Measurements from ENCODE around the gene NDST1. TPM values are rescaled to one million over a fixed set of nuclear protein-coding genes. Genes with fewer than 3 reads are reported as not detected.
A peak's percentile ranks its signal among the peaks of the same experiment; 100 is the strongest.

NDST1 gene
- total RNA-seq, 2 donors from 2014 or later: 0.87 to 4.5 TPM

DNA sequence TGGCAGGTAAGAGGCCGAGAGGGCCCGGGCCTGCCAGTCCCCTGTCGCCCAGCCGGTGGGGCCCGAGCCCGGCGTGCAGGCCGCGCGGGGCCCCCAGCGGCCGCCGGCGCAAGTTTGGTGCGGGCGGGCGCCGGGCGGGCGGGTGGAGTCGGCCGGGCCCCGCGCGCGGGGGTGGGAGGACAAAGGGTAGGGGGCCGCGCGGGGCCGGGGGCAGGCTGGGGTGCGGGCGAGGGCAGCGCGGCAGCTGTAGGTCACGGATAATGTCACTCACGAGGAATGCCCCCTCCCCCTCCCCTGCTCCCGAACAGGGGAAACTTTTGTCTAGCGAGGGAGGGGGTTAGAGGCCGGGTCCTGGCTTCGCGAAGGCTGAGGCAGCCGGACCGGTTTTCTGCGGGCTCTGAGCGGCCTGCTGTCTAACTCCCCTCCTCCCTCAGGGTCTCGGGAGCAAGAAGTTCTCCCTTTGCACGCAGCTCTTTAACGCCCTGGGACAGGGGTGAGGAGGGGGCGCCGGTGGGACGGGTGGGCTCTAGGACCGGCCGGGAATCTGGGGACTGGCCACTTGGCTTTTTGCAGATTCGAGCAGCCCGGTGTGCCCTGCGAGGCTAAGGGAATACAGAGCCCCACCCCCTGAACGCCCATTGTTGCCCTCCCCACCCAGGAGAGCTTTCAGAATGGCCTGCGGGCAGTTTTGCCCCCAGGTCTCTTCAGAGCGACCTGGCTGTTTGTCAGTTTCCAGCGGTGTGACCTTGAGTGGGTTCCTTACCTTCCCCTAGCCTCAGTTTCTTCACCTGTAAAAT, 21.3 kb upstream of the NDST1 start:
- H3K36me3 Mint-ChIP-seq: no peaks in the 10 kb centered on the region
- no peaks in the 10 kb centered on the region for H3K9me3 Mint-ChIP-seq
- peak; percentile 65 to 66 for ATAC-seq
- H3K27ac Mint-ChIP-seq: no peak overlapping the region
- DNase-seq (ENCODE audit: low spot score in 2 of 2): peak in 1 of 2 donors; percentile 58

DNA sequence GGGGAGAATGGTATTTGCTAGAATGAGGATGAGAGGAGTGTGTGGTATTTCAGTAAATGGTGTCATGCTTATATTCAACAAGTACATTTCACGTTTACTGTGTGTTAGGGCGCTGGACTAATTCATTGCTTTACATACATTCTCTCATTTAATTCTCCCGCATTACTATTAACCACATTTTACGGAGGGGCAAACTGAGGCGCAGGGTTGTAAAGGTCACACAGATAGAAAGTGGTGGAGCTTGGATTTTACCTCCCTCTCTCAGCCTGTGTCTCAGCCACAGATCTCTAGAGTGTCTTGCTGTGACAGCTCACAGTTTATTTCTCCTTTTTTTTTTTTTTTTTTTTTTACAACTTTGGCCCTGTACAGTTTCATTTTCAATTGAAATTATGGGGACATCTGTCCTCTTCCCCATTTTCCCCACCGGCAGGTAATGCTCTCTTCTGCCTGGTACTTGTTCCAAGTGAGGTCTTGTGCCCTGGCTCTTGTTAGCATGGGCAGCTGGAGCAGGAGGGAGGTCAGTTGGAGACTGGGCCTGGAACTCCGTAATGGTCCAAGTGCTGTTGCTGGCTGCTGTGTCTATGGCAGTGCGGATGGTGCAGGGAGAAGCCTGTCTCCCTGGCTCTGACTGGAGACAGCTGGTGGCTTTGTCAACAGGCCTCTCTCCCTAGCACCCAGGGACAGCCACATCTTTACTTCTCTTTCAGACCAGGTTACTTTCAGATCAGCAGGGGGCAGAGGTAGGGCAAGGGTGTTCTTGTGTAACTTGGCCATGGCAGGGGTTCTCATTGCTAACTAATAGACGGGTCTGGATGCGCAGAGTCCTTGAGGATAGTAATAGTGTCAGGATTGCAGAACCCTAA, 20.5 kb upstream of the NDST1 start:
- H3K9me3 Mint-ChIP-seq: no peaks in the 10 kb centered on the region
- DNase-seq (ENCODE audit: low spot score in 2 of 2) (no peak), ATAC-seq (no peak)
- no peaks in the 10 kb centered on the region for H3K36me3 Mint-ChIP-seq
- peak overlapping the region in 1 of 2 donors; percentile 87 for H3K27ac Mint-ChIP-seq

DNA sequence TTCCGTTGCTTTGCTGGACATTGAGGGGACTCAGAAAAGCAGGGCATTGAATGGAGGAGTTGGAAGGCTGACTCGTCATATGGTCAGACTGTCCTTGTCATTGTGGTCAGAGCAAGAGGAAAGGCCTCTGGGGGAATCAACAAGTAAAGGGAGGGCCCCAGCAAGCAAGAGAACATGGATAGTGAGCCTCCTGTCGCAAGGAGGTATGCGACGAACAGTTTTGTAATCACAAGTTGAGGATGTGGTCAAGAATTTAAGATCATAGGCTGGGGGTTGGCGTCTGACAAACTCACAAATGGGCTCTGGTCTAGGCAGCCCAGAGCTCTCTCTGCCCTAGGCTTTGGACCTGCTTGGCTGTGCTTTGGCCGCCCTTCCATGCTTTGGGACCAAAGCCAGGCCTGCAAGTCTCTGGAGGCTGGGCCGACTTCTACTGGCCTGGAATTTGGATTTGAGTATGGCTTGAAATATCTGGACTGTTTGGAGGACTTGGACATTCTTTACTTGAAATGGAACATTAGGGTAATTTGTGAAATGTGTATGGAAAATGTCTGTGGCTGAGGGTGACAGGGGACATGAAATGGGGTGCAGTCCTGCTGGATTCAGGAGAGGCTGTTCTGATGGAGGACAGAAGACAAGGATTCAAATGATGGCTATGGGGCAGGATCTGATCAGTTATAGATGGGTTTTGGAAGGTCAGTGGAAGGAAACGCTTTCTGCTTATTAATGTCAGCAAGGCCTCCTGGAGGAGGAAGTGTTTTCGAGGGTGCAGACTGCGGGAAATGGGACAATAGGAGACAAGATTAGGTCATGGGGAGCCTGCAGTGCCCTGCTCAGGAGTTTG, 19.2 kb upstream of the NDST1 start:
- Mint-ChIP-seq H3K9me3 (no peaks in the 10 kb centered on the region), H3K36me3 (no peaks in the 10 kb centered on the region), H3K27ac (no peak overlapping the region)
- ATAC-seq: peak in 1 of 2 donors; percentile 28
- no peak for DNase-seq (ENCODE audit: low spot score in 2 of 2)

DNA sequence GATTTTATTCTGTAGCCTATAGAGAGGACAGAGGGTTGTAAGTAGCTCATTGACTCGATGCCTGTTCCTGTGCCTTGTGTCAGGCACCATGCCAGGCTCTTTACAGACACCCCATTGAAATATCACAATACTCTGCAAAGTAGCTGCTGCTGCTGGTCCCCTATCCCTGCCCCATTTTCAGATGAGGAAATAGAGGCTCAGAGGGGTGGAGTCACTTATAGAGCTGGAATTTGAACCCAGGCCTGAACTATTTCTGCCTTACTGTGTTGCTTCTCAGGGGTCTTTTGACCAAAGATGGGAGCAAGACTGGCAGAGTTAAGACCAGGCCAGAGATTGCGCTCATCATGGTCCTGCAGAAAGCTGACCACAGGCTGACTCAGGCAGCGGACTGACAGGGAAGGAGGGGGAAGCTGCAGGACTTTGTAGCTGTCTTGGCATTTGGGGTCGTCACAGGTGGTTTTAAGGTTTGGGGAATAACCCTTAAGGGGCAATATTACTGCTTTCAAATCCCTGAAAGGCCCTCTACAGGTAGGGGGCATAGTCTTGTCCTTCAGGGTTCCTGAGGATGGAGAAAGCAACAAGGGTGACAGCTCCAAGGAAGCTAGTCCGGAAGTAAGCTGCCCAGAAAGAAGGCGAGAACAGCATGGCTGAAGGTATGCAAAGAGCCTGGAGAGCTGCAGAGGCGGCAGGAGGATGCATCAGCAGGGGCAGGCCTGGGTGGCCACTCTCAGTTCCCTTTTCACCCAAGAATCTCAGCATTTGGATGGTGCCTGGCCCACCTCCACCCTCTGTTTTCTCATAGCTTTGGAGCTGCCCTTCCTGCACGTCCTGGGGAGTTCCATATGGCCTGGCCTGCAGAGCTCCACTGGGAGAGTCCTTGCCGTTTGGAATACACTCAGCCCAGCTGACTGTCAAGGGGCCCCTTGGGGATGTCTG, 18.3 kb upstream of the NDST1 start:
- Mint-ChIP-seq H3K36me3 (no peaks in the 10 kb centered on the region), H3K9me3 (no peaks in the 10 kb centered on the region), H3K27ac (no peak overlapping the region)
- ATAC-seq (no peak), DNase-seq (ENCODE audit: low spot score in 2 of 2) (no peak)

DNA sequence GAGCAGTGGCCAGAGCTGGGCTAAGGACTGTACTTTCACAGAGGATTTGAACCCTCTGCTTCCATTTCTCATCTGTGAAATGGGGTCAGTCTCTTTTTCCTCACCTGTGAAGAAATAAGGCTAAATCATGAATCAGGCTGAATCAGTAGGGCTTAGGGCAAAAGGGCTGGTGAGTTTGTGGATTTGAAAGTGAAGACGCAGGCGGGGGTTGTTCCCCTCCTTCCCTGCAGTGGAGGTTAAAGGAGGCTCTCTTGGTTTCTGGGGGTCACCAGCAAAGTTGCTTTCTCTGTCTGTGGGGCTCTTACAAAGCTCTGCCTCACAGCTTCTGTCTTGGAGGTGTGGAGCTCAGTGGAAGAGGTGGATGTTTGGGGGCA, 17.6 kb upstream of the NDST1 start:
- DNase-seq (ENCODE audit: low spot score in 2 of 2) (no peak), ATAC-seq (no peak)
- no peak overlapping the region for H3K27ac Mint-ChIP-seq
- no peaks in the 10 kb centered on the region for H3K9me3 Mint-ChIP-seq
- no peaks in the 10 kb centered on the region for H3K36me3 Mint-ChIP-seq

DNA sequence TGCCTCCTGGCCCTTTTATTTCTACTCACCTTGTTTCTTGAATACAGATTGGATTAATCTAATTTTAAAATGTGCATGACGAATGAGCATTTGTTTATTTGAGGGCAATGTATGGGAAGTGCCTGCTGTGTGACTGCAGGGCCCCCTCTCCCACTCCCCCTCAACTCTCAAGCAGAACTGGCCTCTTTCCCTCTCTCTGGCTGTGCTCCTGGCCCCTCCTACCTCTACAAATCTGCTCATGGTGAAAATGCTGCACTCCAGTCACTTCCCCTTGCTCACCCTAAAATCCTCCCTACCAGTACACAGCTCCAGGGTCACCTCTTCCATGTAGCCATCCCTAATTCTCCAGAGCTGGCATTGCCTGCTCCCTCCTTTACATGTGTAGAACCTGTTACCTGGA, 17.2 kb upstream of the NDST1 start:
- no peaks in the 10 kb centered on the region for H3K9me3 Mint-ChIP-seq
- H3K27ac Mint-ChIP-seq: peak overlapping the region; percentile 7 to 12
- DNase-seq (ENCODE audit: low spot score in 2 of 2) (no peak), ATAC-seq (no peak)
- no peaks in the 10 kb centered on the region for H3K36me3 Mint-ChIP-seq

DNA sequence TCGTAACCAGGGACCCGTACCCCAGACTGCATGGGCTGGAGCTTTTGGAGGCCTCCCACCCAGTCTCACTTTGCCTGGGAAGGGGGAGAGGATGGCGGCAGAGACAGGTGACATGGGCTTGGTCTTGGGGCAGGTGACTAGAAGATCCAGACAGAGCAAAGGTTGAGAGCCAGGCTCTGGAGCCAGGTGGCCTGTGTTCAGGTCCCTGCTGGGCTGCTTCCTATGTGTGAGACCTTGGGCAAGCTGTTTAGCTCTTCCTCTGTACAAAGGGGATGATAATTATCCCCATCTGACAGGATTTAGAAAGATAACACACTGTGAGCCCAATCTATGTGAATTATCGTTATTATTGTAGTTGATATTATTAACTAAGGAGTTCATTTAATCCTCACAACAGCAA, 16.1 kb upstream of the NDST1 start:
- Mint-ChIP-seq H3K27ac (peak overlapping the region in 1 of 2 donors; percentile 7), H3K9me3 (no peaks in the 10 kb centered on the region), H3K36me3 (no peaks in the 10 kb centered on the region)
- DNase-seq (ENCODE audit: low spot score in 2 of 2) (no peak), ATAC-seq (no peak)

DNA sequence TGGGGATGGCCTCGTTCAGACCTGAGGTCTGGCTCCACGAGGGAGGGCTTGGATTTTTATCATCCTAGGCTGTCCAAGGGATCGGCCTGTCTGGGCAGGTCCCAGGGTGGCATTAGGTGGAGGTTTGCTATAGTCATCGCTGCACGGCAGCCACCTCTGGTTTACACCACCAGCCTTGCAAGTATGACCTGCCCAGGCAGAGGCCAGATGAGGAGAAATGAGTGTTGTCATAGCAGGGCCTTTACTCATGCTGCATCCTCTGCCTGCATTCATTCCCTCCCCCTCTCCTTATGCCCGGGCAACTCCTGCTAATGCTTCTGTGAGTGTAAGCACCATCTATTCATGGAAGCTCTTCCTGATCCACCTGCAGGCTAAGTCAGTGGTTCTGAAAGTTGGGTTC, 15.3 kb upstream of the NDST1 start:
- Mint-ChIP-seq H3K36me3 (no peaks in the 10 kb centered on the region), H3K27ac (no peak overlapping the region), H3K9me3 (no peaks in the 10 kb centered on the region)
- ATAC-seq (no peak), DNase-seq (ENCODE audit: low spot score in 2 of 2) (no peak)

DNA sequence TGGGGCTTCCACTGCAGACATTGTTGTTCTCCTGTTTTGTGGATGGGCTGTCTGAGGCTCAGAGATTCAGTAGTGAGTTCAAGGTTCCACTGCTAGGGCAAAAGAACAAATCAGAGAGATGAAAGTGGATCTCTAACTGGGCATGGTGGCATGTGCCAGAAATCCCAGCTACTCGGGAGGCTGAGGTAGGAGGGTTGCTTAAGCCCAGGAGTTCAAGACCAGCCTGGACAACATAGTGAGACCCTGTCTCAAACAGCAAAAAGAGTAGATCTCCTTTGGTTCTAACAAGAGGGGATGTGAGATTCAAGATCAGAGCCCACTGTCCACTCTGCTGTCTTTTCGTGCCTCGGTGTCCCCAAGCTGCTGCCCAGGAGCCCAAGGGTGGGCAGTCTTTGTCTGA, 11.8 kb upstream of the NDST1 start:
- ATAC-seq: no peak
- no peaks in the 10 kb centered on the region for H3K36me3 Mint-ChIP-seq
- H3K27ac Mint-ChIP-seq: no peak overlapping the region
- H3K9me3 Mint-ChIP-seq: no peaks in the 10 kb centered on the region
- DNase-seq (ENCODE audit: low spot score in 2 of 2): no peak

DNA sequence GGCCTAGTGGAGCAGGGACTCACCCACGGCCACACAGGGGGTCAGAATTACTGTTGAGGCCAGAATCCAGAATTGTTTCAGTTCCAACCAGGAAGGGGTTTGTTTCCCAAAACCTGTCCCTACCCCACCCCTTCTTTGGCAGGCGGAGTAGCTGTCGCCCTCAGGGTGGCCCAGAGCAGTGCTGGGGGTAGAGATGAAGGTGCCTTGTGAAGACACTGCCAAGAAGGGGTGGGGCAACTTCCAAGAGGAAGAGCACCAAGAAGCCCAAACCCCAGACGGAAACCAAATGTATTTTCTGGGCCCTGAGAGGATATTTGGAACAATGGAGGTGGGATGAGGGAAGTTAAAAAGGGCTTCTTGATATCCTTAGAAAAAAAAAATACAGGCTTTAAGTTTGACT, 11.4 kb upstream of the NDST1 start:
- DNase-seq (ENCODE audit: low spot score in 2 of 2) (no peak), ATAC-seq (no peak)
- no peaks in the 10 kb centered on the region for H3K36me3 Mint-ChIP-seq
- no peaks in the 10 kb centered on the region for H3K9me3 Mint-ChIP-seq
- H3K27ac Mint-ChIP-seq: no peak overlapping the region

DNA sequence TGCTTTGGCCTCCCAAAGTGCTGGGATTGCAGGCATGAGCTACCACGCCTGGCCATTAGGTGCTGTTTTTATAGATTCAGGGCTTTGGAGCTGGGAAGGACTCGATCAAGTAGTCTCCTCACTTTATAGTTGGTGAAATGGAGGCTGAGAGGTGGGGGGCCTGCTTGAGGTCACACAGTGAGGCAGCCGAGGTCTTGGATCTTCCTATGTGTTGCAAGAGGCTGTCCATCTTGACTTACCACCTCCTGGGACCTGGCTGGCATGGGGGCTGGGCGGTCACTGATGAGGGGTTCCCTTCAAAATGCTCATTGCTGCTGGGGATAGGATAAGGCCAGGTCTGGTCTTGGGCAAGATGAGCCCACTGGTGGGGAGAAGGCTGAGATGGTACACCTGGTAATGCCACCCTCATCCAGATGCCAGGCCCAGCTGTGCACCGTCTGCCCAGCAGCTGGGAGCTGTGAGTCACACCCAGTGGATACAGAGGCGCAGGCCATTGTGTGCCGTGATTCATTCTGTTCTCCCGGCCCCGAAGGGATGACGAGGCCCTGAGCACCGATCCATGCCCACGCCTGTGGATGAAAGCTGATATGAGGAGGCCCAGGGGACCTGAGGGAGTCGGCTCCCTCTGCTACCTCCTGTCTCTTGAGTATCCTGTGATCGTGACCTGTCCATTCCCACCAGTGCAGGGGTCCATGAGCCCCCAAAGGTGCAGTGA, 10.5 kb upstream of the NDST1 start:
- DNase-seq (ENCODE audit: low spot score in 2 of 2) (no peak), ATAC-seq (no peak)
- H3K27ac Mint-ChIP-seq: no peak overlapping the region
- H3K36me3 Mint-ChIP-seq: no peaks in the 10 kb centered on the region
- no peaks in the 10 kb centered on the region for H3K9me3 Mint-ChIP-seq

DNA sequence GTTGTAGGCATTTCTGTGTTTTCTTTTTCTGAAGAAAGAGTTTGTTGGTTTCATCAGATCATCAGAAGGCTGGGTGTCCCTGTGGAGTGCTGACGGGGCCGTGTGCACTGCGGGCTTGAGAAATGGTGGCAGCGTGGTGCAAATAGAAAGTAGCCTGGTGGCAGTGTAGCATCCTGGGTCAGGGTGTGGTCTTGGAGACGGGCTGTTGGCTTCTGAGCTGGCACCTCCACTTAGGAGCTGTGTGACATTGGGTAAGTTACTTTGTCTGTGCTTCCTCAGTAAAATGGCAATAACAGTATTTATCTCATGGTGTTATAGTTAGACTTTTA, 10.0 kb upstream of the NDST1 start:
- H3K36me3 Mint-ChIP-seq: no peaks in the 10 kb centered on the region
- DNase-seq (ENCODE audit: low spot score in 2 of 2): no peak
- no peaks in the 10 kb centered on the region for H3K9me3 Mint-ChIP-seq
- ATAC-seq: no peak
- no peak overlapping the region for H3K27ac Mint-ChIP-seq

DNA sequence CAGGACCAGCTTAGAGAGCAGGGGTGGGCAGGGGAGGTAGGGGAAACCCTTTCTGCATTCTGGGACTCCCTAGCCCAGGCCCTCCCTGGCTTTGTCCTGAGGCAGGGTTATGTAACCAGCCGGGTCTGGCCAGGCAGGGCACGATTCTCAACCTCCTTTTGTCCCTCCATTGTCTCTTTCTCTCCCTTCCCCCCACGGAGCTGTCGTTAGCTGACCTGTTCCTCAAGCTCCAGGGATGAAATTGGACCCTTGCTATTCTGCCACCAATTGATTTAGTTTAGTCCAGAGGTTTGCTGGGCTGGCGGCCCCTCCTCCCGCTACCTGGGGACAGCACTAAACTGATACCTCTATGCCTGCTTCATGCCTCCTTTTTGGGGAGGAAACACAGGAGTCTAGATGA, 9.4 kb upstream of the NDST1 start:
- ATAC-seq (no peak), DNase-seq (ENCODE audit: low spot score in 2 of 2) (no peak)
- Mint-ChIP-seq H3K27ac (no peak overlapping the region), H3K9me3 (no peaks in the 10 kb centered on the region), H3K36me3 (no peaks in the 10 kb centered on the region)

DNA sequence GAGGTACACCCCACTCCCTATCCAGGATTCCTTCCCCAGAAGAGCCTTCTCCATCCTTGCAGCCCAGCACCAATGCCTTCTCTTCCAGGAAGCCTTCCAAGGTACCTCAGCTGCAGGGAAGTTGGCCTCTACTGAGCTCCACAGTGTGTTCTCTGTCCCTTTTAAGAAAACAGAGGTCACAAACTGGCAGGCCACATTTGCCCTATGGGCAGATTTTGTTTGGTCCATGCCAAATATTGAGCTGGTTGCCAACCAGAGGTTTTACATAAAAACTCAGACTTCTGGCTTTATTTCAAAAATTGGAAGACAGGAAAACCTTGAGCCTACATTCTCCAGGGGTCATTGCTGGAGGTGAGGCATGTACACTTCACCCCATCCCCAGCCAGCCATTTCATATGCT, 9.0 kb upstream of the NDST1 start:
- Mint-ChIP-seq H3K36me3 (no peaks in the 10 kb centered on the region), H3K9me3 (no peaks in the 10 kb centered on the region), H3K27ac (no peak overlapping the region)
- ATAC-seq: no peak
- no peak for DNase-seq (ENCODE audit: low spot score in 2 of 2)

DNA sequence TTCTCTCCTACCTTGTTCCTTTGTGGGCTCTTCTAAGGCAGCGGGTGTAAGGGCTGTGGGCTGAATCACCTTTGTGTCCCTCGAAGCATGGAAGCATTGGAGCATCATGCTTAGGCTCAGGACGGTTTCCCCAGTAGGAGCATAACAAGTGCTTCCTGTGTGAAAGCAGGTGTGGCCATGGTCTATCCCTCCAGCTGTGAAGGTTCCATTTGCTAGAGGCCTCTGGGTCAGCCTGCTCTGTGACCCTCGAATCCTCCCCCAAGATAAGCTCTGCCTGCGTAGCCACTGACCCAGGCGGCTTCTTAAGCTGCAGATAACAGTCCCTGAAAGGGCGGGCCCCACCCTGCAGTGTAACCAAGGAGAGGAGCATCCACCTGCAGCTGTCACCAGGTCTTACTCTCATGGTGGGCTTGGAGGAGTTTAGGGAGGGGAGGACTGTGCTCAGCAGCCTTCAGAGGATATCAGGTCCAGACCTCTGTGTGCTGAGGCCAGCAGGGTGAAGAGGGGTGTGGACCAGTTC, 8.4 kb upstream of the NDST1 start:
- Mint-ChIP-seq H3K27ac (no peak overlapping the region), H3K9me3 (no peaks in the 10 kb centered on the region), H3K36me3 (no peaks in the 10 kb centered on the region)
- DNase-seq (ENCODE audit: low spot score in 2 of 2) (no peak), ATAC-seq (no peak)
